NCI-H187 treated with DMSO at 0.1 percent for 48 hours (cell line): ENCODE data around the gene KIF5C.

Experiments
- DNase-seq: peaks from one replicate; lab custom pipeline; 2025; lab: John Stamatoyannopoulos, UW

Gene KIF5C

DNA sequence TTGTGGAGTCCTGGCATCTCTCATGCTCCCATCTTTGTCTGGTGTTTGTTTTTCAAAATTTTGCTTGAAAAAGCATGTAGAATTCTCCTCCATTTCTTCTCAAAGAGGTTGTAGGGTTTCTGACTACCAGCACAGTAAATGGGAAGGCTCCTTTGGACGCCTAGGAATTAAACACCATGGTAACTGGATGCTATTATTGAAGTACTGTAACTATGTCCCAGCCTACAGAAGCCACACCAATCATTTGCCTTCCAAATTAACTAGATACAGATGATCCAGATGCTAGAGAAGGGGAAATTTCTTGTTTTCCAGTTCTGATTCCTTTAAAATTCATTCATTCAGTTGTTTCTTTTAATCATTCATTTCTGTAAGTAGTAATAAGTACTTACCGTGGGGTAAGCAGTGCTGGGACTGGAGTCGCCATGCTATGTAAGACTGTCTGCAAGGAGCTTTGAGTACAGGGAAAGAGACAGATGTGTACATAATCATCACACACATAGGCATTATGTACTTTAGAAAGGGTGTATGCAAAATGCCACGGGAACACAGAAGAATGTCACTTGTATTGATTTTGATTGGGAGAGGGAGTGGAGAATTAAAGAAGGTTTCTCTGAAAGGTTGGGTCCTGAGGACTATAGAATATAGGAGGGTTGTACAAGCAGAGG is 49.6 kb downstream of the KIF5C start:
- no peak for DNase-seq

DNA sequence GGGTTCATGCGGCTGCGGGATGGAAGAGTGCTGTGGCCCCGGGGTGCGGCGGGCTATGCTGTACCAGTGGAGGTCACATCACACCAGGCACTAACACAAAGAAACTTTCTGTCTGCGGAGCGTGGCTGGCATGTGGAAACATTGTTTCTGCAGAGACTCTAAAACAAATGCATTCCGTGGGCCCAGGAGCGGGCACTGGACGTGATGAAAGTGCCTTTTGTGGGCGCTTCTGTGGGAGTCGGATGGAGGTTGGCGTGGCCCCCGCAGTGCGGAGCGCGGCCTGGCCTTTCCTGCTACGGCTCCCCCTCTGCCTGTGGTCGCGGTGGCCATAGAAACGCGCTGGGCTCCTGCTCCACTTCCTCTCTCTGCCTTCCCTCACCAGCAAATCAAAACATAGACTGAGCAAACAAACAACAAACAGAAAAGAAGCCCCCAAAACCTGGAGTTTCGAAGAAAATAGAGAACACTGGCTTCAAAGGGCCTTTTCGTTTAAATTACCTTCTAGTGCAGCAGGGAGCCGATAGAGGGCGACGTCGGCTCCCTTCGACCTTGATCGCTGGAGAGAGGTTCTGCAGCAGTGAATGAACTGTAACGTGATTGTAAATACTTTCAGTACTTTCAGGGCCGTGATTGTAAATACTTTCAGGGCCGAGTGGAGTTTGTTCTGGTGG is 51.4 kb downstream of the KIF5C start:
- no peak for DNase-seq

GRCh38 chr2:148926981-148927401 is 52.0 kb downstream of the KIF5C start:
- no peak for DNase-seq

GRCh38 chr2:148928395-148928794 is 53.4 kb downstream of the KIF5C start:
- DNase-seq: no peak

DNA sequence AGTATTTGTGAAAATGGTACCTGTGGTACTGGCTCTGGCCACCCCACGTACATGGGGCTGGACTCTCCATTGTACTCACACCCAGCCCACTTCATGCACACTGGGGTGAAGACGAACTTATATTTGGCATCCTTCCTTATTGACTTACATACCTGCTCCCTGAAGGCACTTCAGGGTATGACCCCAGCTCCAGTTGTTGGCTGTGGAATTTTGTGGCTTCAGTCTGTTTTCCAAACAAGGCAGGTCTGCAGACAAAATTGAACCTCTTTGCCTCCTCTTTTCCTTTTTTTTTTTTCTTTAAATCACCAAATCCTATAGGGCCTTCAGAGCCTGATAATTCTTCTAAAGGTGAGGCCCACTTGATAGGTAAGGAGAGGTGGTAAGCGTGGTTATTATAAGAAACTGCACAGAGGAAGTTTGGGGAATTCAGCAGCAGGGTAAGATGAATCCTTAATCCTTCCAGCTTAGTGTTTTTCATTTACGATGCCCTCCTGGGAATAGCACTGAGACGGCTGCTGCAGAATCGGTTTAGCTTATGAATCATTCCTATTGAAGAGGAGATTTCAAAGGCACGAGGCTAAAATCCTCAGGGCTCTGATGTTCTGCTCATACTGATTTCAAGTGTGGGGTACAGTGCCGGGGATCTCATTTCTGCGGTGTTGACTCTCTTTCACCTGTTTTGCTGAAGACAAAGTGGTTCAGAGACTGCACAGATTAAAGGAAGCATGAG is 55.2 kb downstream of the KIF5C start:
- DNase-seq: peak; percentile 8

GRCh38 chr2:148932536-148932935 is 57.5 kb downstream of the KIF5C start:
- no peak for DNase-seq

DNA sequence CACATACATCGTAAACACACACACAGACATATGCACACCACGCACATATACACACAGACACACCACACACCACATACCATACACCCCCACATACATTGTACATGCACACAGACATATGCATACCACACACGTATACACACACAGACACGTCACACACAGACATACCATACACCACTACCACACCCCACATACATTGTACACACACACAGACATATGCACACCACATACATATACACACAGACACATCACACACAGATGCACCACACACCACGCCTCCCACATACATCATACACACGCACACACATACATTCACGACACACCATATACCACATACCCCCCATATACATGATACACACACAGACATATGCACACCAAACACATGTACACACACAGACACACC is 58.4 kb downstream of the KIF5C start:
- DNase-seq: no peak

- no peak for DNase-seq
These were observed 60.8 kb downstream of the KIF5C start for GRCh38 chr2:148935791-148936190.

DNA sequence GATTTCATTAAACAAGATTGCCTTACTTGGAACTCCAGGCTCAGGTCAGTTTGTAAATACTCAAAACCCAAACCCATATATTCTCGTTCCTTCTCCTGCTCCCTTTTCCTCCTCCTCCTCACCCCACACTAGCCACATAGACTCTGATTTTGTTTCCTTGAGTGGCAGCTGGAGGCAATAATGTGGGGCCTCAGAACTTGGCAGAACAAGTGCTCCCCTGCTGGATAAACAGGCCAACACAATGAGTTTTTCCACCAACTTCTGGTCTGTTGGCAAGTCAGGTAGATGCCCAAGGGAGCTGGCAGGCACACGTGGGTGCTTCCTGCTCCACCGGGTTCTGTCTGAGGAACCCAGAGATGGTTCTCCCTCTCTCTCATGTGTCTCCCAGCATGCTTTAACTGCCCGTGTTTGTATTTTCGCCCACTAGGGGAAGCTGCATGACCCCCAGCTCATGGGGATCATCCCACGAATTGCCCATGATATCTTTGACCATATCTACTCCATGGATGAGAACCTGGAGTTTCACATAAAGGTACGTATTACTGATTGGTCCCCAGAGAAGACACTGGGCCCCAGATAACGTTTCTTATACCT is 61.9 kb downstream of the KIF5C start:
- DNase-seq: no peak

- no peak for DNase-seq
These were observed 64.2 kb downstream of the KIF5C start for GRCh38 chr2:148939271-148939670.

DNA sequence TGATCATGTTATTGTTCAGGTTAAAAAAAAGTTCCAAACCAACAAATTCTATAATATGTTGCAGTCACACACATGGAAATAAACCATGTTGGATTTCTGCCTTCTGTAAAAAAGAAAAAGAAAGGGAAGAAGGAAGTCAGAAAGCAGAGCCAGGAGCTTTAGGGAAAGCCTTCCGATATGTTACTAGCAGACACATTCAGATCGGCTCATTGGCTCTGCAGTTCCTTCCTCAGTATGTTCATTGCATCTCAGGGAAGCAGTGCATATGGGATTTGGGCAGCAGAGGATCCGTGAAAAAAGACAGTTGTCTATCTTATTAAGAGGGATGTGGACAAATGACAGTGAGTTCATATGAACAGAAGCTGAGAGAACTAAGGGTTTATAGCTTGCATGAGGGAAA is 68.1 kb downstream of the KIF5C start:
- DNase-seq: no peak

- no peak for DNase-seq
These were observed 69.5 kb downstream of the KIF5C start for GRCh38 chr2:148944536-148944935.

DNA sequence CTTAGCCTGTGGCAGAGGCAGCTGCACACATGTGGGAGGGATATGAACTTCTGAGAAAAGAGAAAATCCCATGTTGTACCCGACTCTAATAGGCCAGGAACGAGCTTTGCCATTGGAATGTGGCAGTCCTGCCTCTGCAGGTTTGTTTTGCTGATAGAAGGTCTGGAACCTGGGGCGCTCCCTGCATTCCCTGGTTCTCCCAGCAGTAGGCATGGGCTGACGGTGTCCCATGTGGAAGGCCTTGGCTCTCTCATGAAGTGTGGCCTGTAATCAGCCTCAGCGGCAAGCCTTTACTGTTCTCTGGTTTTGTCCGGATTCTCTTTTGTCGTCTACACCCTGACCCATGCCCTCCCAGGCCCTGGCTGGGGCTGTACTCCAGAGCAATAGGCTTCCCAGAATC is 72.3 kb downstream of the KIF5C start:
- DNase-seq: no peak

DNA sequence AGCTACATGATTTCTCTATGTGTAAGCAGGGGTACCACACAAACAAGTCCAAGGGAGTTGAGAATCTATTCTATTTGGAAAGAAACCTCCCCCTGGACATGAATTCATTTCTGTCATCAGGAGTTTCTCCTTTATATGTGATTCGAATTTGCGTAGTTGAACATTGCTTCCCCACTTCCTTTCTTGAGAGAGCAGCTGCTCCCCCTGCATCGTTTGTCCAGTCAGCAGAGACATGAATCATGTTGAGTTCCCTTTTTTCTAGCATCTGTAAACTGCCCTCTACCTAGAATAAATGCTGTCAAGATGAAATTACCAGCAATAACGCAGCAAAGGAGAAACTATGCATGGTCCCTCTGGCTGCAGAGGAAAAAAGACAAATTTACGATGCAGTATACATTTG is 73.8 kb downstream of the KIF5C start:
- DNase-seq: no peak

- DNase-seq: no peak
These were observed 74.3 kb downstream of the KIF5C start for GRCh38 chr2:148949348-148949747.

DNA sequence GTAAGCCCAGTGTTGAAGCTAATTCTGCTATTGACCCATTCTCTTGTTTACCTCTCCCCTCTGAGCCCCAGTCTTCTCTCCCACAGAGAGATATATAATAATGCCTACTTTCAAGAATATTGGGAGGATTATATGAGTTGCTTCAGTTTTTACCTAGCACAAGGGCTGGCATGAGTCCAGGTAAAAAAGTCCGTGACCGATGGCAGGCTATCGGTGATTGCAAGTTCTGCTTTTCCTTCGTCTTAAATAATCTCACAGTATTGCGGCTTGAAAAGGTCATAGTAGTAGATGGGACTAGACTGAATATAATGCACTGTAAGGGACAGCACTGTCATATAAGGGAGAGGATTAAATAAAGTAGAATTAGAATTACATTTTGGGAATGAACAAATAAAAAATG is 77.6 kb downstream of the KIF5C start:
- DNase-seq: no peak

- DNase-seq: no peak
These were observed 78.4 kb downstream of the KIF5C start for GRCh38 chr2:148953426-148953825.

DNA sequence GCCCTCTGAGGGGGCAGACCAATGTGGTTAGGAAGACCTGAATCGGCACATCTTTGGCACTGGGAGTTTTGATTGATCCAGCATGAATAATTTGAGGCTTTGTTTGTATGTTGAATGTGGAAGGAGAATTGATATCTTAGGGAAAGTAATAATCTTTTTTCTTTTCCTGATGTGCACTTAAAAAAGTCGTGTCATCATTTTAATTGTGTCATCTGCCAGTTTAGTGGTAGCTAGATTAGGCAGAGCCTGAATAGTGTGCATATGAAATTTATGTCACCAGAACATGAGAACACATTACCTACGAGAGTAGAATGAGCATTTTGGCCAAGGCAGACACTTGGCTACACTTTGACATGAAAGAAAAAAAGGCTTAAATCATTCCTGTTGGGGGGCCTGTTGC is 79.5 kb downstream of the KIF5C start:
- DNase-seq: no peak

- DNase-seq: no peak
These were observed 80.8 kb downstream of the KIF5C start for GRCh38 chr2:148955798-148956197.

DNA sequence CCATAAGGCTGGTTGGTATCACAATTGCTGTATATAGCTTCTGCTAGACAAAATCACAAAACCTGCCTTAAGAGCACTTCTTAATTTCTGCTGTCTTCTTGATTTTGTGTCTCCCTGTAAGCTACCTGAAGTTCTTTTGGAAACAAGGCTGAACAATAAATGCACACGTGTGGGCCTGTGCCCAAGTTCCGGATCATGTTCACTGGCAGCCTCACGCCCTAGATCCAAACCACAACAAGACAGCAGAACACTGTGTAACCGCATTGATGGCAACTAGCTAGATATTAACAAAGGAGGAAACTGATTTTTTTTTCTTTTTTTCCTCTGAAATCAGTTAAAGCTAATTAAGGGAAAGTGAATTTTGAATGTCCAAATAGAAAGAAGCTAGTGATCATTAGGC is 82.0 kb downstream of the KIF5C start:
- DNase-seq: no peak

DNA sequence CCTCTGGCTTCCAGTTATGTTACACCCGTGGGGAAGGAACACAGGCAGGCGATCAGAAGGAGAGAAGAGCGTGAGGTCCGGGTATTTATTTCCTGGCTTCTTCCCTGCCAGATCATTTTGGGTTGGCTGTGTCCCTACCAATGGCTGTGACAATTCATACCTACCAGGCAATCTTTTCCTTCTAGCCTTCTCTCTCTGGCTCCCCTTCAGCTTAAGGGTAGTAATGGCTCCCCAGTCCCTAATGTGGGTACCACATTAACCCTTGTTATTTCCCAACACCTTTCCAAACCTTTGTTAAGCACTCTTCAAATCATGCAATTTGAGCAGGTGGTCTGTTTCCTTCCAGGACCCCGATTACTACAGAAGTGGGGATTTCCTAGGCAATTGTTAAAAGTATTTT is 84.7 kb downstream of the KIF5C start:
- DNase-seq: no peak

- no peak for DNase-seq
These were observed 85.5 kb downstream of the KIF5C start for GRCh38 chr2:148960483-148960882.

- no peak for DNase-seq
These were observed 88.4 kb downstream of the KIF5C start for GRCh38 chr2:148963461-148963860.
